ENCODE results near the gene PATE3.

Gene PATE3

DNA sequence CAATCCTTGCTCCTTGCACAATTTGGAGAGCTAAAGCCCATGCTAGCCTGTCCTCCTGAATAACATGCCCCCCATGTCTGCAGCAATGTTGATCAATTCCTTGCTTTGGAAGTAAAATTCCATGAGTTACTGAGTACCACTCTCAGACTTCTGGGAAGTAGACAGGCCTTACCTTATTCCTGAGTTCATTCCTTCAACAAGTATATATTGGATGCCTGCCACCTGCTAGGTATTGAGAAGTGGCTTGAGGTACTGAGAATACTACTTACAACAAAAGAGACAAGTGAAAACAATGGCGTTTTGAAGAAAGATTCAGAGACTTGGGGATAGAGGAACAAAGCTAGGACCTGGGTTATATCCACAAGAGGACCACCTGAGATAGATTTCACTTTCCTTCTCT, 21.7 kb upstream of the PATE3 start:
- Histone ChIP-seq H3K4me2 (ENCODE audit: low read length) (no peak overlapping the region), H3K27me3 (ENCODE audit: low read depth, low read length) (peaks cover 38% of the 10 kb centered on the region), H4K20me1 (ENCODE audit: insufficient read depth, low read length) (no peaks in the 10 kb centered on the region), H3K4me3 (ENCODE audit: low read length) (no peak overlapping the region), H3K4me1 (ENCODE audit: low read length) (no peaks in the 10 kb centered on the region), H3K79me2 (ENCODE audit: low read length) (no peaks in the 10 kb centered on the region), H3K9me3 (ENCODE audit: insufficient read depth, low read length) (no peaks in the 10 kb centered on the region), H3K36me3 (replicated peaks; ENCODE audit: low read depth, low read length) (no peaks in the 10 kb centered on the region), H2AFZ (ENCODE audit: low read depth, low read length) (no peak overlapping the region), H3K27ac (ENCODE audit: low read length) (no peak overlapping the region), H3K9ac (ENCODE audit: low read length) (no peak overlapping the region)
- TF ChIP-seq, protein P1, sequence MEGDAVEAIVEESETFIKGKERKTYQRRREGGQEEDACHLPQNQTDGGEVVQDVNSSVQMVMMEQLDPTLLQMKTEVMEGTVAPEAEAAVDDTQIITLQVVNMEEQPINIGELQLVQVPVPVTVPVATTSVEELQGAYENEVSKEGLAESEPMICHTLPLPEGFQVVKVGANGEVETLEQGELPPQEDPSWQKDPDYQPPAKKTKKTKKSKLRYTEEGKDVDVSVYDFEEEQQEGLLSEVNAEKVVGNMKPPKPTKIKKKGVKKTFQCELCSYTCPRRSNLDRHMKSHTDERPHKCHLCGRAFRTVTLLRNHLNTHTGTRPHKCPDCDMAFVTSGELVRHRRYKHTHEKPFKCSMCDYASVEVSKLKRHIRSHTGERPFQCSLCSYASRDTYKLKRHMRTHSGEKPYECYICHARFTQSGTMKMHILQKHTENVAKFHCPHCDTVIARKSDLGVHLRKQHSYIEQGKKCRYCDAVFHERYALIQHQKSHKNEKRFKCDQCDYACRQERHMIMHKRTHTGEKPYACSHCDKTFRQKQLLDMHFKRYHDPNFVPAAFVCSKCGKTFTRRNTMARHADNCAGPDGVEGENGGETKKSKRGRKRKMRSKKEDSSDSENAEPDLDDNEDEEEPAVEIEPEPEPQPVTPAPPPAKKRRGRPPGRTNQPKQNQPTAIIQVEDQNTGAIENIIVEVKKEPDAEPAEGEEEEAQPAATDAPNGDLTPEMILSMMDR (IDR thresholded peaks at IDR 0.05; ENCODE audit: low read depth, low read length) = no peak
- no peak for TF ChIP-seq EZH2phosphoT487 (IDR thresholded peaks at IDR 0.05; ENCODE audit: low read depth)

DNA sequence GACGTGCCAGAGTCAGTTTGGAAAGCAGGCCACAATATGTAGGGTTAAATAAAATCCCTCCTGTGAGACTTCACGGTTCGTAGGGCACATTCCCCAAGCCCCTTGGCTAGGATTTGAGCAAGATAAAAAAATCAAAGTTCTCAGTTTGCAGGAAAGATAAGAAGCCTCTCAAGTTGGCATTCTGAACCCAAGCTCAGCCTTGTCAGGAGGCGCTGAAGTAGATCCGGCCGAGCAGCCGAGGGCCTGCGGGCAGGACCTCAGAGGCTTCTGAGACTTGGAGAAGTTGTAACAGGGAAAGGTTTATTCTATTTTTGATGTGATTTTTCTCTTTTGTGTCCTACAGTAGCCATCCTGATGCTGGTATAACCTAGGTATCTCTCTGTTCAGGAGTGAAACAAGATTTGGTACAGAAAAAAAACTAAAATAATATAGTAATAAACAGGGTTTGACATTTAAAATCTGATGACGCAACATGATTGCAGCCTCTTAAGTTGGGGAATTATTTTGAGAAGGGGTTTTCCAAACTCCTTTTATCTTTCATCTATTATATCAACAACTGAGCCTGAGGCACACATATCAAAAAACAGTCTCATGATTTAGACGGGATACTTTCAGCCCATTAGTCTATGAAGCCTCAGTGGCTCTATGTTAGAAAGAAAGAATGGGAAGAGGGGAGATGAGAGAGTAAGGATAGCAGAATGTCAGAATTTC, 19.4 kb upstream of the PATE3 start:
- no peak overlapping the region for H3K4me3 ChIP-seq (ENCODE audit: low read length)
- TF ChIP-seq, protein P1 (IDR thresholded peaks at IDR 0.05; ENCODE audit: low read depth, low read length) = no peak
- TF ChIP-seq EZH2phosphoT487 (IDR thresholded peaks at IDR 0.05; ENCODE audit: low read depth) = no peak
- no peak overlapping the region for H3K4me2 ChIP-seq (ENCODE audit: low read length)

DNA sequence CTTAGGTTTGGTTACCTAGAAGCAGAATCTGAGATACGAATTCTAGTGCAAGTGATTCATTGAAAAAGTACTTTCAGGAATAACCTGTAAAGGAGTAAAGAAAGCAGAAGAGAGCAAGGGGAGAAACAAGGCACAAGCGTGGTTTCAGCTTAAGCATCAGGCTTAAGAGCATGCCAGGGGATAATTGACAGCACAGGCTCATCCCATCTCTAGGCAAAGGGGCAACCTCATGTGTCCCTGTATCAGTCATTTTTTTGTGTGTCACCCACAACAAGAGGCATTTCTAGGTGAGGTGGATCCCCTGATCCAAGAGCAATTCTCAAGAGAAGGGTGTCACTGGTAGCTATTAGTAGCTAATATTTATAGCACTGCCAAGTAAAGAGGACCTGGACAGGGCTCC, 17.3 kb upstream of the PATE3 start:
- Histone ChIP-seq H3K79me2 (ENCODE audit: low read length) (no peaks in the 10 kb centered on the region), H3K4me3 (ENCODE audit: low read length) (no peak overlapping the region), H4K20me1 (ENCODE audit: insufficient read depth, low read length) (no peaks in the 10 kb centered on the region), H3K27ac (ENCODE audit: low read length) (no peak overlapping the region), H3K9ac (ENCODE audit: low read length) (no peak overlapping the region), H3K9me3 (ENCODE audit: insufficient read depth, low read length) (no peaks in the 10 kb centered on the region), H3K4me1 (ENCODE audit: low read length) (no peaks in the 10 kb centered on the region), H3K27me3 (ENCODE audit: low read depth, low read length) (peaks cover 22% of the 10 kb centered on the region), H2AFZ (ENCODE audit: low read depth, low read length) (no peak overlapping the region), H3K4me2 (ENCODE audit: low read length) (no peak overlapping the region), H3K36me3 (replicated peaks; ENCODE audit: low read depth, low read length) (no peaks in the 10 kb centered on the region)
- TF ChIP-seq EZH2phosphoT487 (IDR thresholded peaks at IDR 0.05; ENCODE audit: low read depth) = no peak
- TF ChIP-seq, protein P1 (IDR thresholded peaks at IDR 0.05; ENCODE audit: low read depth, low read length) = no peak

More for the DNA sequence above, 19.4 kb upstream of the PATE3 start:
- no peaks in the 10 kb centered on the region for H3K4me1 ChIP-seq (ENCODE audit: low read length)
- no peak overlapping the region for H3K9ac ChIP-seq (ENCODE audit: low read length)
- H2AFZ ChIP-seq (ENCODE audit: low read depth, low read length) = no peak overlapping the region
- peaks cover 38% of the 10 kb centered on the region for H3K27me3 ChIP-seq (ENCODE audit: low read depth, low read length)
- no peaks in the 10 kb centered on the region for H3K79me2 ChIP-seq (ENCODE audit: low read length)
- H3K36me3 ChIP-seq (replicated peaks; ENCODE audit: low read depth, low read length) = no peaks in the 10 kb centered on the region
- H4K20me1 ChIP-seq (ENCODE audit: insufficient read depth, low read length) = no peaks in the 10 kb centered on the region
- no peak overlapping the region for H3K27ac ChIP-seq (ENCODE audit: low read length)
- no peaks in the 10 kb centered on the region for H3K9me3 ChIP-seq (ENCODE audit: insufficient read depth, low read length)

DNA sequence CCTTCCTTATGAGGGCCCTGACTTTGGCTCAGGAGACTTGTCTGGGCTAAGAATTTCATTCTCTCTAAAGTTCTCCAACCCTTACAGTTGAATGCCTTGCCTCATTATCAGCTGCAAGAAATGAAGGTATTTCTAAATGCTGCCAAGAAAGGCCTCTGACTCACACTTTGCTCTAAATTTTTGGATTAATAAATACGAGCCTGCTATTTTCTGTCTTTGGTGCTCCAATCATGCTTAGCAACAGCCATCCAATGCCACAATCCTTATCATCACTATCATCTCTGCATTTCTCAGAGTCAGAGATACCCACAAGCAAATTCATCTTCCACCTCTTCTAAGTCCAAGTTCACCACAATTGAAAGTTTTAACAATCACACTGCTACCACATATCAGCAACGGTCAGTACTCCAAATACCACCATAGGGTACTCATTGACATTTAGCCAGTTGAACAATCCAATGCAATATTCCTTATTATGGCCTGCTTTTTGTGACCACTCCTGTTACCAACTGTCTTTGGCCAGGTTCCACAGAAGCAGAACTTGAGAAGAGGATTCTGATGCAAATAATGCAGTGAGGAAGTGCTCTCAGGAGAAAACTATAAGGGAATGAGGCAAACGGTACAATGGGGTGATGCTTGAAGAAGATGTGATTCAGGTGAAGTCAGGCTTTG, 15.0 kb upstream of the PATE3 start:
- TF ChIP-seq, protein P1 (IDR thresholded peaks at IDR 0.05; ENCODE audit: low read depth, low read length) = no peak
- TF ChIP-seq EZH2phosphoT487 (IDR thresholded peaks at IDR 0.05; ENCODE audit: low read depth) = no peak
- Histone ChIP-seq H3K4me1 (ENCODE audit: low read length) (no peaks in the 10 kb centered on the region), H3K27me3 (ENCODE audit: low read depth, low read length) (peaks cover 10% of the 10 kb centered on the region), H3K9me3 (ENCODE audit: insufficient read depth, low read length) (no peaks in the 10 kb centered on the region), H3K9ac (ENCODE audit: low read length) (no peak overlapping the region), H3K36me3 (replicated peaks; ENCODE audit: low read depth, low read length) (no peaks in the 10 kb centered on the region), H3K4me2 (ENCODE audit: low read length) (no peak overlapping the region), H2AFZ (ENCODE audit: low read depth, low read length) (no peak overlapping the region), H3K4me3 (ENCODE audit: low read length) (no peak overlapping the region), H3K79me2 (ENCODE audit: low read length) (no peaks in the 10 kb centered on the region), H3K27ac (ENCODE audit: low read length) (no peak overlapping the region), H4K20me1 (ENCODE audit: insufficient read depth, low read length) (no peaks in the 10 kb centered on the region)

Measured in OCI-LY3 (cell line).